Measurements from ENCODE around the gene MYO1B. TPM values are rescaled to one million over a fixed set of nuclear protein-coding genes. Genes with fewer than 3 reads are reported as not detected.

Gene MYO1B
- total RNA-seq, 1 experiment from 2014 or later = 37.8 TPM

DNA sequence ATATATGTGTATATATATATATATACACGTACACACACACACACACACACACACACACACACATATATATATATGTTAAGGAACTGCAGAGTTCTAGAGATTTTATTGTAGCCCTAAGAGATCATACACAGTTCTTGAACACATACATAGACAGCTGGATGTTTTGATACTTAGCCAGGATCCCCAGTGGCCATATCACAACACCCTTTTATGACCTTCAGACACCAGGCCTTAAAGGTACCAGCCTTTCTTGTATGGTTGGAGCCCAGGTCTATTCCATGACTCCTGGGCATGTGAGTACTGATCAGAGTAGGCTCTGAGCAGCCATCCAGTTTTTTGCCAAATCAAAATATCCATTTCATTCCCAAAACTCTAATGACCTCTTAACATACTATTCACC, 138.3 kb downstream of the MYO1B start:
- TF ChIP-seq EZH2 (IDR thresholded peaks at IDR 0.05; ENCODE audit: borderline replicate concordance, low read depth, low read length, poor library complexity, severe bottlenecking) = no peak
- TF ChIP-seq, protein P1, sequence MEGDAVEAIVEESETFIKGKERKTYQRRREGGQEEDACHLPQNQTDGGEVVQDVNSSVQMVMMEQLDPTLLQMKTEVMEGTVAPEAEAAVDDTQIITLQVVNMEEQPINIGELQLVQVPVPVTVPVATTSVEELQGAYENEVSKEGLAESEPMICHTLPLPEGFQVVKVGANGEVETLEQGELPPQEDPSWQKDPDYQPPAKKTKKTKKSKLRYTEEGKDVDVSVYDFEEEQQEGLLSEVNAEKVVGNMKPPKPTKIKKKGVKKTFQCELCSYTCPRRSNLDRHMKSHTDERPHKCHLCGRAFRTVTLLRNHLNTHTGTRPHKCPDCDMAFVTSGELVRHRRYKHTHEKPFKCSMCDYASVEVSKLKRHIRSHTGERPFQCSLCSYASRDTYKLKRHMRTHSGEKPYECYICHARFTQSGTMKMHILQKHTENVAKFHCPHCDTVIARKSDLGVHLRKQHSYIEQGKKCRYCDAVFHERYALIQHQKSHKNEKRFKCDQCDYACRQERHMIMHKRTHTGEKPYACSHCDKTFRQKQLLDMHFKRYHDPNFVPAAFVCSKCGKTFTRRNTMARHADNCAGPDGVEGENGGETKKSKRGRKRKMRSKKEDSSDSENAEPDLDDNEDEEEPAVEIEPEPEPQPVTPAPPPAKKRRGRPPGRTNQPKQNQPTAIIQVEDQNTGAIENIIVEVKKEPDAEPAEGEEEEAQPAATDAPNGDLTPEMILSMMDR (conservative IDR thresholded peaks at IDR 0.05; ENCODE audit: low read depth, low read length) = no peak
- no peak overlapping the region for H3K4me3 ChIP-seq (ENCODE audit: low read depth, low read length, poor library complexity, severe bottlenecking)
- DNase-seq (ENCODE audit: low spot score) = no peak
- H3K36me3 ChIP-seq (ENCODE audit: insufficient read depth, low read length, poor library complexity, severe bottlenecking) = no peaks in the 10 kb centered on the region
- no peaks in the 10 kb centered on the region for H3K27me3 ChIP-seq (replicated peaks; ENCODE audit: insufficient read depth, low read depth, low read length, poor library complexity)
- POLR2A ChIA-PET (ENCODE audit: low non-redundant PET) = no interaction called here
- H3K9me3 ChIP-seq (ENCODE audit: low read depth, low read length, poor library complexity, severe bottlenecking) = no peaks in the 10 kb centered on the region
- BruUV-seq (replicated peaks) = no TSS peak
- no peak overlapping the region for H3K27ac ChIP-seq (ENCODE audit: low read depth, low read length, poor library complexity, severe bottlenecking)
- H3K4me1 ChIP-seq (ENCODE audit: insufficient read depth, low read length, poor library complexity, severe bottlenecking) = peaks cover 17% of the 10 kb centered on the region
- CTCF ChIA-PET = no interaction called here
- intact Hi-C loops (cut with micrococcal nuclease; ENCODE audit: unreplicated experiment) = no loop called here

- no TSS peak for BruUV-seq (replicated peaks)
Observed at GRCh38 chr2:191384829-191385228, 139.6 kb downstream of the MYO1B start.

GRCh38 chr2:191385416-191386160, 140.4 kb downstream of the MYO1B start:
- no TSS peak for BruUV-seq (replicated peaks)
- H3K27ac ChIP-seq (ENCODE audit: low read depth, low read length, poor library complexity, severe bottlenecking) = no peak overlapping the region
- H3K9me3 ChIP-seq (ENCODE audit: low read depth, low read length, poor library complexity, severe bottlenecking) = no peaks in the 10 kb centered on the region
- no peak overlapping the region for H3K4me3 ChIP-seq (ENCODE audit: low read depth, low read length, poor library complexity, severe bottlenecking)
- H3K27me3 ChIP-seq (replicated peaks; ENCODE audit: insufficient read depth, low read depth, low read length, poor library complexity) = no peaks in the 10 kb centered on the region
- H3K36me3 ChIP-seq (ENCODE audit: insufficient read depth, low read length, poor library complexity, severe bottlenecking) = no peaks in the 10 kb centered on the region
- H3K4me1 ChIP-seq (ENCODE audit: insufficient read depth, low read length, poor library complexity, severe bottlenecking) = no peaks in the 10 kb centered on the region
- no peak for TF ChIP-seq EZH2 (IDR thresholded peaks at IDR 0.05; ENCODE audit: borderline replicate concordance, low read depth, low read length, poor library complexity, severe bottlenecking)
- TF ChIP-seq, protein P1 (conservative IDR thresholded peaks at IDR 0.05; ENCODE audit: low read depth, low read length) = no peak
- ChIA-PET CTCF (no interaction called here), POLR2A (ENCODE audit: low non-redundant PET) (no interaction called here)
- intact Hi-C loops (cut with micrococcal nuclease; ENCODE audit: unreplicated experiment) = no loop called here
- no peak for DNase-seq (ENCODE audit: low spot score)

More at GRCh38 chr2:191384829-191385228, 139.6 kb downstream of the MYO1B start:
- H3K36me3 ChIP-seq (ENCODE audit: insufficient read depth, low read length, poor library complexity, severe bottlenecking) = no peaks in the 10 kb centered on the region
- CTCF ChIA-PET = no interaction called here
- H3K4me3 ChIP-seq (ENCODE audit: low read depth, low read length, poor library complexity, severe bottlenecking) = no peak overlapping the region
- H3K4me1 ChIP-seq (ENCODE audit: insufficient read depth, low read length, poor library complexity, severe bottlenecking) = peaks cover 7% of the 10 kb centered on the region
- DNase-seq (ENCODE audit: low spot score) = no peak
- no peaks in the 10 kb centered on the region for H3K9me3 ChIP-seq (ENCODE audit: low read depth, low read length, poor library complexity, severe bottlenecking)
- H3K27me3 ChIP-seq (replicated peaks; ENCODE audit: insufficient read depth, low read depth, low read length, poor library complexity) = no peaks in the 10 kb centered on the region
- intact Hi-C loops (cut with micrococcal nuclease; ENCODE audit: unreplicated experiment) = no loop called here
- no peak overlapping the region for H3K27ac ChIP-seq (ENCODE audit: low read depth, low read length, poor library complexity, severe bottlenecking)
- TF ChIP-seq, protein P1 (conservative IDR thresholded peaks at IDR 0.05; ENCODE audit: low read depth, low read length) = no peak
- TF ChIP-seq EZH2 (IDR thresholded peaks at IDR 0.05; ENCODE audit: borderline replicate concordance, low read depth, low read length, poor library complexity, severe bottlenecking) = no peak
- POLR2A ChIA-PET (ENCODE audit: low non-redundant PET) = no interaction called here

Measured in A673 (cell line).